A549 (cell line): ENCODE data around the gene TULP1.

Experiments used
- CEBPB ChIP-seq, 2 experiments: fragments of >200 bp in 1 of 2; sonication (Bioruptor Twin) in 1 of 2; formaldehyde crosslinking in 1 of 2; IDR thresholded peaks; 2 replicates each; pipeline ENCODE4 v1.6.1; 2012 to 2016
- NFE2L2 ChIP-seq: fragments of 150-350 bp; conservative IDR thresholded peaks from 2 replicates; pipeline ENCODE4 v1.6.1; 2014; ENCODE audit warnings: low read length
- TF ChIP-seq, protein P1 (sequence below): fragments of 200-600 bp; sonication (generic); IDR thresholded peaks from 2 replicates; pipeline ENCODE4 v1.6.1; 2016; ENCODE audit warnings: antibody characterized with exemption, mild to moderate bottlenecking, moderate library complexity

DNA sequence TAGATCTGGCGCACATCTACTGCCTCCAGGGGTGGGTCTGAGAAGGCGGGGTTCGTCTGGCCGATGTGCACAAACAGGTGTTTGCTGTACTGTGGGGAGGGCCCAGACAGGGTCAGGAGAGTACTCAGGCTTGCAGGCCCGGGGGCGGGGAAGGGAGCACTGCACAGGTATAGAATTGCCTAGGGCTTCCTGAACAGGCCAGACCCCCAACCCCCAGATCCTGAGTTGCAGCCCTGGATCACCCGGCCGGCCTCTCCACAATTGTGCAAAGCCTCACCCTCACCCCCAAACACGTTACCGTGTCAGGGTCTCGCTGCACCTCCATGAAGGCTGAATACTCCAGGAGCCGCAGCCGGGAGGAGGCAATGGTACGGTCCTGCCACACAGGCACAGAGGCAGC is 36.7 kb downstream of the TULP1 start:
- no peak for TF ChIP-seq NFE2L2
- TF ChIP-seq, protein P1, sequence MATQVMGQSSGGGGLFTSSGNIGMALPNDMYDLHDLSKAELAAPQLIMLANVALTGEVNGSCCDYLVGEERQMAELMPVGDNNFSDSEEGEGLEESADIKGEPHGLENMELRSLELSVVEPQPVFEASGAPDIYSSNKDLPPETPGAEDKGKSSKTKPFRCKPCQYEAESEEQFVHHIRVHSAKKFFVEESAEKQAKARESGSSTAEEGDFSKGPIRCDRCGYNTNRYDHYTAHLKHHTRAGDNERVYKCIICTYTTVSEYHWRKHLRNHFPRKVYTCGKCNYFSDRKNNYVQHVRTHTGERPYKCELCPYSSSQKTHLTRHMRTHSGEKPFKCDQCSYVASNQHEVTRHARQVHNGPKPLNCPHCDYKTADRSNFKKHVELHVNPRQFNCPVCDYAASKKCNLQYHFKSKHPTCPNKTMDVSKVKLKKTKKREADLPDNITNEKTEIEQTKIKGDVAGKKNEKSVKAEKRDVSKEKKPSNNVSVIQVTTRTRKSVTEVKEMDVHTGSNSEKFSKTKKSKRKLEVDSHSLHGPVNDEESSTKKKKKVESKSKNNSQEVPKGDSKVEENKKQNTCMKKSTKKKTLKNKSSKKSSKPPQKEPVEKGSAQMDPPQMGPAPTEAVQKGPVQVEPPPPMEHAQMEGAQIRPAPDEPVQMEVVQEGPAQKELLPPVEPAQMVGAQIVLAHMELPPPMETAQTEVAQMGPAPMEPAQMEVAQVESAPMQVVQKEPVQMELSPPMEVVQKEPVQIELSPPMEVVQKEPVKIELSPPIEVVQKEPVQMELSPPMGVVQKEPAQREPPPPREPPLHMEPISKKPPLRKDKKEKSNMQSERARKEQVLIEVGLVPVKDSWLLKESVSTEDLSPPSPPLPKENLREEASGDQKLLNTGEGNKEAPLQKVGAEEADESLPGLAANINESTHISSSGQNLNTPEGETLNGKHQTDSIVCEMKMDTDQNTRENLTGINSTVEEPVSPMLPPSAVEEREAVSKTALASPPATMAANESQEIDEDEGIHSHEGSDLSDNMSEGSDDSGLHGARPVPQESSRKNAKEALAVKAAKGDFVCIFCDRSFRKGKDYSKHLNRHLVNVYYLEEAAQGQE: no peak
- TF ChIP-seq CEBPB (IDR thresholded peaks at IDR 0.05): no peak
